ENCODE data around the gene MEGF10.

Gene MEGF10

GRCh38 chr5:127486471-127486870 lies 195.9 kb downstream of the MEGF10 start:
- Histone ChIP-seq H3K4me3 (replicated peaks; ENCODE audit: low read depth, low read length) (no peak overlapping the region), H3K36me3 (ENCODE audit: control insufficient read depth, insufficient read depth, low read length) (no peaks in the 10 kb centered on the region), H3K27me3 (replicated peaks; ENCODE audit: control insufficient read depth, insufficient read depth, low read length) (no peaks in the 10 kb centered on the region)
- no peak for TF ChIP-seq CTCF (IDR thresholded peaks at IDR 0.05; ENCODE audit: insufficient read depth, low read length, poor library complexity, severe bottlenecking)
- no peak for DNase-seq (ENCODE audit: extremely low read depth, insufficient read length)

- TF ChIP-seq CTCF (IDR thresholded peaks at IDR 0.05; ENCODE audit: insufficient read depth, low read length, poor library complexity, severe bottlenecking), result peak; percentile 64
Measured at GRCh38 chr5:127492854-127493738, 202.5 kb downstream of the MEGF10 start.

GRCh38 chr5:127498548-127498947 lies 208.0 kb downstream of the MEGF10 start:
- DNase-seq (ENCODE audit: extremely low read depth, insufficient read length), result no peak
- Histone ChIP-seq H3K27me3 (replicated peaks; ENCODE audit: control insufficient read depth, insufficient read depth, low read length) (no peaks in the 10 kb centered on the region), H3K36me3 (ENCODE audit: control insufficient read depth, insufficient read depth, low read length) (no peaks in the 10 kb centered on the region), H3K4me3 (replicated peaks; ENCODE audit: low read depth, low read length) (no peak overlapping the region)
- no peak for TF ChIP-seq CTCF (IDR thresholded peaks at IDR 0.05; ENCODE audit: insufficient read depth, low read length, poor library complexity, severe bottlenecking)

More at GRCh38 chr5:127492854-127493738, 202.5 kb downstream of the MEGF10 start:
- peak; percentile 41 for DNase-seq (ENCODE audit: extremely low read depth, insufficient read length)
- Histone ChIP-seq H3K36me3 (ENCODE audit: control insufficient read depth, insufficient read depth, low read length) (no peaks in the 10 kb centered on the region), H3K27me3 (replicated peaks; ENCODE audit: control insufficient read depth, insufficient read depth, low read length) (no peaks in the 10 kb centered on the region), H3K4me3 (replicated peaks; ENCODE audit: low read depth, low read length) (no peak overlapping the region)

DNA sequence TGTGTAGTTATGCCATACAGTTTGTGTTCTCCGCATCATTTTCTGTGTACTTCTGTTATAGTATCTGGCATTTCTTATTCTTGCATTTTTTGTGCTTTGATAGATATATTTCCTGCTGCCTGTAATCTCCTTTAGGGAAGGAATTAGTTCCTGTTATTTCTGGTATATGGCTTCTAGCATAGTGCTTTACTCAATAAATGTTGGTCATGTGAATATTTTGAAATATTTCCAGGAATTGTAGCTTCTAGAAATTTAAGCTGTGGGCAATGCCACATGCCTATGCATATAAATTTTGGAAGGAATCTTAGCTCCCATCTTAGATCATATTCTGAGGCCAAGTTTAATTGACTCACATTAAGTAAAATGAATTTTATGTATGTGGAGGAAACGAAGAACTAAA lies 215.3 kb downstream of the MEGF10 start:
- no peaks in the 10 kb centered on the region for H3K27me3 ChIP-seq (replicated peaks; ENCODE audit: control insufficient read depth, insufficient read depth, low read length)
- H3K36me3 ChIP-seq (ENCODE audit: control insufficient read depth, insufficient read depth, low read length), result no peaks in the 10 kb centered on the region
- TF ChIP-seq CTCF (IDR thresholded peaks at IDR 0.05; ENCODE audit: insufficient read depth, low read length, poor library complexity, severe bottlenecking), result no peak
- no peak overlapping the region for H3K4me3 ChIP-seq (replicated peaks; ENCODE audit: low read depth, low read length)
- no peak for DNase-seq (ENCODE audit: extremely low read depth, insufficient read length)

DNA sequence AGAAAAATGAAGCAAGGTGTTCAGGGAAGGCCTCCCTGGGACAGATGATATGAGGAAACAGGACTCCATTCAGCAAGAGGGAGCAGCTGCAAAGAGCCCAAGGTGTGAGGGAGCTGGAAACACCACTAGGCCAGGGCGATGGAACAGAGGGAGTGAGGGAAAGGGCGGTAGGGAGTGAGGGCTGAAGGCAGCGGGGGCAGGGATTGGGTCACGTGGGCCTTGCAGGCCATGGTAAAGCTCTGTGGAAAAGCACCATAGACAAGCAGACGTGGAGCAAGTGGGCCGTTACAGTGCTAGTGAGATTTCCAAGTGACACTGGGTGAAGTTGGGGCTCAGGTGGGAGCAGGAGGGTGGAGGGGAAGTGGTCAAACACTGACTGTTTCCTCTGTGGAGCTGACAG lies 216.0 kb downstream of the MEGF10 start:
- DNase-seq (ENCODE audit: extremely low read depth, insufficient read length), result no peak
- Histone ChIP-seq H3K4me3 (replicated peaks; ENCODE audit: low read depth, low read length) (no peak overlapping the region), H3K36me3 (ENCODE audit: control insufficient read depth, insufficient read depth, low read length) (no peaks in the 10 kb centered on the region), H3K27me3 (replicated peaks; ENCODE audit: control insufficient read depth, insufficient read depth, low read length) (no peaks in the 10 kb centered on the region)
- TF ChIP-seq CTCF (IDR thresholded peaks at IDR 0.05; ENCODE audit: insufficient read depth, low read length, poor library complexity, severe bottlenecking), result no peak

Measured in GM06990 (cell line).